ENCODE data around the gene NMT2.

The NMT2 gene

GRCh38 chr10:15180736-15181135, 12.2 kb upstream of the NMT2 start:
- no peak for DNase-seq

DNA sequence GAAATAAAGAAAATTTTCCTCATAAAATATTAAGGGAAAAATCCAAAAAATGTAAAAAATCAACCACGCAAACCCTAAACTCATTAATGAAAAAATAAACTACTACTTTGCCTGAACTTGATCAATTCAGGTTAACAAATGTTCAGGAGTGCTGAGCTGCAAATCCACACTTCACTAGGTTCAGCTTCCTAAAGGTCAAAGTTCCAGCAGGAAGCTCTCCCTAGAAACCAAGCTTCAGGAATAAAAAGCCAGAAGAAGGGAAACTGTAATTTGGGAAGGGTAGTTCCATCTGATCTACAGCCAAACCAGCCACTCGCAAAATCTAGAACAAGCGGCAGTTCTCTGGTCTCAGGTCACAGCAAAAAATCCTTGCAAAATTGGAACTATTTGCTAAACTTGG, 7.8 kb upstream of the NMT2 start:
- no peak for DNase-seq

DNA sequence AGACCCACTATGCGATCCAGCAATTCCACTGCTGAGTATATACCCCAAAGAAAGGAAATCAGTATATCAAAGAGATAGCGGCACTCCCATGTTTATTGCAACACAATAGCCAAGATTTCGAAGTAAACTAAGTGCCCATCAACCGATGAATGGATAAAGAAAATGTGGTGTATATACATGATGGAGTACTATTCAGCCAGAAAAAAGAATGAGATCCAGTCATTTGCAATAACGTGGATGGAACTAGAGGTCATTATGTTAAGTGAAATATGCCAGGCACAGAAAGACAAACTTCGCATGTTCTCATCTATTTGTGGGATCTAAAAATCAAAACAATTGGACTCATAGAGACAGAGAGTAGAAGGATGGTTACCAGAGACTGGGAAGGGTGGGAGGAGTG, 7.1 kb upstream of the NMT2 start:
- DNase-seq: no peak

GRCh38 chr10:15172306-15172840, 3.9 kb upstream of the NMT2 start:
- DNase-seq: no peak

DNA sequence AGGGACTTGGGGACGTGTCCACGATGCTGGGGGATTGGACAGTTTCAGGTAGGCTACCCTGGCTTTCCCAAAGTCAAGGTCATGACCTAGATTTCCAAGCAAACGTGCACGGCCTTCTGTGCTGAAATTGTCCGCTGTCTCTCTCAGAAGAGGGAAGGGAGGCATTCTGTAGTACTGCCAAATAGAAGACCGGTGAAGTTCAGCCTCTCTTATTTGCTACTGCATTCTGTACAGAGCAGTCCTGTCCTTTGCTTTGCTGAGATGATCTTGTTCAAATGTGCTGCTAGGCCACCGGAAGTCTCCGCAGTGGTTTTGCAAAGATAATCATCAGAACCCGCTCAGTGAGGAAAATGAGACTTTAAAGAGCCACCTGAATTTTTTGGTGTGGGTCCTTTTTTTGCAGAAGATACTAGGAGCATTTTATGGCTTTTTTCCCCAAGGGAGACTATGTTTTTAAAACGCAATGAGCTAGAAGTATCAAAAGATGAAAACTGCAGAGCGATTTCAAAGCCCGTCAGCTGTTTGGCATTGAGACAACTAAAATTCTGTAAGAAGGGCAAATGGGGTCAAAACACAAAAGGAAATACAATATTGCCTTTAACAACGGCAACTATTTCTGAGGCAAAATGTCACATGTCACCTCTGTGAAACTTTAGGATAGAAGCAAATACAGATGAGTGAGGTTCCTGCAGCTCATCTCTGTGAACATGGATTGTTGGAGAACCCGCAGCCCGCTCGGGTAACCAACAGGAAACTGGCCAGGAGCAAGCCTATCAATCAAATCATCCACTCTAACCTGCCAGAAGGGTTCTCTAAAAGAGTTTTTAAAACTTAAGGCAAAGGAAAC, 1.3 kb upstream of the NMT2 start:
- no peak for DNase-seq

GRCh38 chr10:15168786-15169554, 477 bp upstream of the NMT2 start:
- DNase-seq: no peak

GRCh38 chr10:15167411-15168290, 842 bp downstream of the NMT2 start:
- no peak for DNase-seq

- no peak for DNase-seq
These were observed 2.2 kb downstream of the NMT2 start for GRCh38 chr10:15166325-15166724.

- DNase-seq: no peak
These were observed 5.2 kb downstream of the NMT2 start for GRCh38 chr10:15163253-15163828.

DNA sequence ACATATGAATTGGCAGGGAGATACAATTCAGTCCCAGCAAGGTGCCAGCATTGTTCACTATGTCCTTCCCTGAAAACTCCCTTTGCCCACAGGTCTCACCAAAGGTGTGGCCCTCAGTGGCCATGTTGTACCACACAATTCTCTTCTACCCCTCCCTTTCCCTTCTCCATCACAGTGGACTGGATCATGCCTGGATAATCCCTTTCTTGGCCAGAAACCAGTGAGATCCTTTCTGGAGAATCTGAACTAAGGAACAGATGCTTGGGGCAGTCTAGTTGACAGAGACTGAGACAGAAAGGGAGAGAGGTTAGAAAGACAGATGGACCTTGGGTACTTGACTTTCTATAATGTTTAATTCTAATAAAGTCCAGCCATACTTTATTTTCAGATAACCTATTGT, 9.5 kb downstream of the NMT2 start:
- DNase-seq: no peak

GRCh38 chr10:15158448-15158847, 10.0 kb downstream of the NMT2 start:
- DNase-seq: no peak

DNA sequence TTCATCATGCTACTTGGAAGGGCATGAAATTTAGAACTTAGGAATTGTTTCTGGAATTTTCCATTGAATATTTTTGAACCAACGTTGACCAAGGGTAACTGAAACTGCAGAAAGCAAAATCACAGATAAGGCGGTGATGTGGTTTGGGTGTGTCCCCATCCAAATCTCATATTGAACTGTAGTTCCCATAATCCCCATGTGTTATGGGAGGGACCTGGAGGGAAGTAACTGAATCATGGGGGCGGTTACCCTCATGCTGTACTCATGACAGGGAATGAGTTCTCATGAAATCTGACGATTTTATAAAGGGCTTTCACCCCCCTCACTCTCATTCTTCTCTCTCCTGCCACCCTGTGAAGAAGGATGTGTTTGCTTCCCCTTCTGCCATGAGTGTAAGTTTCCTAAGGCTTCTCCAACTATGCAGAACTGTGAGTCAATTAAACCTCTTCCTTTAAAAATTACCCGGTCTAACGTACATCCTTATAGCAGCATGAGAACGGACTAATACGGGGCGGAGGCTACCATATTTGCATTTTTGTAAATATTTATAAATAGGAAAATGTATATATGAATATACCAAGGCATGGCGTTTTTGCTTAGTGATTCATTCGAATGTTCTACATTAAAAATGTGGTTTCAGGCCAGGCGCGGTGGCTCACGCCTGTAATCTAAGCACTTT, 12.4 kb downstream of the NMT2 start:
- DNase-seq: no peak

GRCh38 chr10:15152556-15152955, 15.9 kb downstream of the NMT2 start:
- DNase-seq: no peak

GRCh38 chr10:15150563-15150962, 17.9 kb downstream of the NMT2 start:
- DNase-seq: no peak

DNA sequence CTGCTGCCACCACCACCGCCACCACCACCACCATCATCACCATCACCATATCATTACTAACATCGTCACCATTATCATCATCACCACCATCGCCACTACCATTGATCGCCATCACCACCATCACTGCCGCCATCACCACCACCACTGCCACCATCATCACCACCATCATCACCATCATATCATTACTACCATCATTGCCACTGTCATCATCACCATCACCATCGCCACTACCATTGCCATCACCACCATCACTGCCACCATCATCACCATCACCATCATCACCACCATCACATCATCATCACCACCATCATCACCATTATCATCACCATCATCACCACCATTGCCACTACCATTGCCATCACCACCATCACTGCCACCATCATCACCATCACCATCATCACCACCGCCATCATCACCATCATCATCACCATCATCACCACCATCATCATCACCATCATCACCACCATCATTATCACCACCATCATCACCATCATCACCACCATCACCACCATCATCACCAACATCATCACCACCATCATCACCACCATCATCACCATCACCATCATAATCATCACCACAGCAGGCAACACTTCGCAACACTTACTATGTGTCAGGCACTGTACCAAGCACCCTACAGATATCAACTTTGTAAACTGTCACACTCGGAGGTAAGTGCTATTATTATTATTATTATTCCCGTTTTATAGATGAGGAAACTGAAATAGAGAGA, 19.3 kb downstream of the NMT2 start:
- DNase-seq: no peak

DNA sequence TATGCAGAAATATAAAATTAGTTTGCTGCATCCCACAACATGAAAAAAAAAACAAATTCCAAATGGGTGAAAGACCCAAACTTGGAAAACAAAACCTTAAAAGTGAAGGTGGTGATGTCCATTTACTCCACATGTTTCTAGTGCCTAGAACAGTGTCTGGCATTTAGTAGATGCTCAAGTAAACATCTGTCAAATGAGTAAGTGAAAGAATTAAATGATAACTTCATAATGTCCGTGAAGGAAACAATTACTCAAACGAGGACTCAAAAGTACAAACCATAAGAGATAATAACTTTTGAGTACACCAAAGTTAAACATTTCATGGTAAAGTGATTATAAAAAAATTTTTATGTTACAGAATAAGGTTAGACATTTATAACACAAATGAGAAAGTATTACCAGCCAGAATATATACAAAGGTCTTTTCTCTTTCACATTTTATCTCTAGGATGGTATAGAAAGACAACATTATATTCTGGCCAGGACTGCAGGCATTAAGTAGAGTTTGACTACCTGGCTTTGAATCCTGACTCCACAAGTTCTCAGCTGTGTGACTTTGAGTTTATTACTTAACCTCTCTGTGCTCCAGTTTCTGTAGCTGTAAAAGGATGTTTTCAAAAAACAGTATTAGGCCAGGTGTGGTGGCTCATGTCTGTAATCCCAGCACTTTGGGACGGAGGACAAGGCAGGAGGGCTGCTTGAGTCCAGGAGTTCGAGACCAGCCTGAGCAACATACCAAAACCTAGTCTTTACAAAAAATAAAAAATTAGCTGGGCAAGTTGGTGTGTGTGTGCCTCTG, 20.7 kb downstream of the NMT2 start:
- no peak for DNase-seq

DNA sequence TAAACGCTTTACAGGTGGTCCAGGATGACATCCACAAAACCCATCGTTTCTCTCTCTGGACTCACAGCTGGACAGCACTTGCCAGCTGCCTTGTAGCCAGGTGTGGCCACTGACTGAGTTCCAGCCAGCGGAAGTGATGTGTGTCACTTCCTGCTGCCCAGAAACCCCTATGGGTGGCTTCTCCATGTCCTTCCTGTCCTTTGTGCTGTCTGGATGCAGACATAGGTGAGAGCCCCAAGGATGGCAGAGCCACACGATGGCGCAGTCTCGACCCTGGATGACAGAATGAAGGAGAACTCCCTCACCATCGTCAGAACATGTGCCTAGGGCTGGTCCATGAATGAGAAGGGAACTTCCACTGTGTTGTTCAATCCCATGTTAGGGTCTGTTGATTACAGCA, 22.1 kb downstream of the NMT2 start:
- DNase-seq: no peak

DNA sequence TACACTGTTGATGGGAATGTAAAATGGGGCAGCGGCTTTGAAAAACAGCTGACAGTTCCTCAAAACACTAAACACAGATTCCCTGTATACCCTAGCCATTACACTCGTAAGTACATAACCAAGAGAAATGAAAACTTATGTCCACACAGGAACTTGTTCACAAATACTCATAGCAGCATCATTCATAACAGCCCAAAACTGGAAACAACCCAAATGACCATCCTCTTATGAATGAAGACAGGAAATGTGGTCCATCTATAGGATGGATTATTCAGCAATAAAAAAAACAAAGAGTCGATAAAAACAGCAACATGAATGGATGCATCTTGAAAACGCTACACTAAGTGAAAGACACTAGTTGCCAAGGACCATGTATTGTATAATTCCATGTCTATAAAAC, 23.7 kb downstream of the NMT2 start:
- DNase-seq: no peak

- DNase-seq: no peak
These were observed 27.1 kb downstream of the NMT2 start for GRCh38 chr10:15141136-15142054.
